T-helper 2 cell treated with Interferon-gamma antibody and Interleukin-4, amounts not matched to agents 100 ng/mL and 5 ng/mL, for 36 hours (primary cell): ENCODE data around the gene FHIT. TPM values are rescaled to one million over a fixed set of nuclear protein-coding genes. Genes with fewer than 3 reads are reported as not detected.

Experiments used
- intact Hi-C: fragments of 100-400 bp; cut with micrococcal nuclease; formaldehyde crosslinking; loops from one replicate; pipeline ENCODE4 v1.15.1; 2023
- total RNA-seq: library from RNA; stranded (reverse); gene quantifications from 2 replicates; pipeline ENCODE4 v1.2.3, GENCODE V29; 2022

FHIT gene
- total RNA-seq, 1 donor from 2014 or later: 40.4 TPM

DNA sequence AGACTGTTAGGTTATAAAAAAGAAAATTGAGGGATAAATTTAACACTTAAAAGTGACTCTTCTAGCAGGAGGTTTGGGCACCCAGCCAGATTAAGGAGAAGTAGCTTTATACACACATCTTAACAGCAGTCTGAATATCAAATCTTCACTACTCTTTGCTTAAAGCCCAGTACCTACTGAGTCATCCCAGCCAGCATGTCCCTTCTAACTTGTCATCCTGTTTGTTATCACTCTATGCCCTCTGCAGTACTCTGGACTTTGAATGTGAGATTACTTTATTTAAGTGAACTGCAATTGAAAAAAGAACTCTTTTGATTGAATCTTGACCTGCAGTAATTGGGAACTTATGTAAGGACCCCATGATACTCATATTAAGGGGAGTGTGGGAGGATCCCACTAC, 77.6 kb downstream of the FHIT start:
- intact Hi-C loops: no loop called here

DNA sequence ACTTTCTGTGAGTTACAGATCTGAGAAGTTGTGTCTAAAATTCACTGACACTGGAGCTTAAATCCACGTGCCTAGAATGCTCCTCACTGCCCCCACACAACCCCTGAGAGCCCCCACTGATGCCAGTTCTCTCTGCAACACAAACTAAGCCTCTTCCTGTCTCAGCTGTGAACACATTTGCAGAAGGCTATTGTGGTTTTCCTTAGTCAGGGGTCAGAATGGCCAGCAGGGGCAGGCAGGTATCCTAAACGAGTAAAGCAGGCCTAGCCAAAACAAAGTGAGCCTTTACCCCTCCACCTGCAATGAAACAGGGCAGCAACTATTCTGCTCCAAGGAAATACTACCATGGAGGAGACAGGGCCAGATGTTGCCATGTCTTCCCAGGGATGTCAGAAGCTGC, 78.6 kb downstream of the FHIT start:
- intact Hi-C loops: no loop called here

DNA sequence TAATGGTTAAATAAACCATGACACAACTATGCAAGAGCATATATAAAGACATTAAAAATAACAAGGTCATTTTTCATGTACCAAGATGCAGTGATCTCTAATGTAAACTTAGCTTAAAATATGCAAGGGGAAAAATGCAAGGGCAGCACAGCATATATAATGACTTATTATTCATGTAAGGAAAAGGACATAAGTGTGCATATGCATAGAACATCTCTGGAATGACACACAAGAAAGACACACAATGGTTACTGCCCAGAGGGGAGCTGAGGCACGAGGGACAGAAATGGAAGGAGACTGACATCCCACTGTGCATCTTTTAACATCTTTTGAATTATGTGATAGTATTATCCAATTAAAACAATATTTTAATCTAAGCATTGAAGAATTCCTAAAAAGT, 79.0 kb downstream of the FHIT start:
- intact Hi-C loops: no loop called here

DNA sequence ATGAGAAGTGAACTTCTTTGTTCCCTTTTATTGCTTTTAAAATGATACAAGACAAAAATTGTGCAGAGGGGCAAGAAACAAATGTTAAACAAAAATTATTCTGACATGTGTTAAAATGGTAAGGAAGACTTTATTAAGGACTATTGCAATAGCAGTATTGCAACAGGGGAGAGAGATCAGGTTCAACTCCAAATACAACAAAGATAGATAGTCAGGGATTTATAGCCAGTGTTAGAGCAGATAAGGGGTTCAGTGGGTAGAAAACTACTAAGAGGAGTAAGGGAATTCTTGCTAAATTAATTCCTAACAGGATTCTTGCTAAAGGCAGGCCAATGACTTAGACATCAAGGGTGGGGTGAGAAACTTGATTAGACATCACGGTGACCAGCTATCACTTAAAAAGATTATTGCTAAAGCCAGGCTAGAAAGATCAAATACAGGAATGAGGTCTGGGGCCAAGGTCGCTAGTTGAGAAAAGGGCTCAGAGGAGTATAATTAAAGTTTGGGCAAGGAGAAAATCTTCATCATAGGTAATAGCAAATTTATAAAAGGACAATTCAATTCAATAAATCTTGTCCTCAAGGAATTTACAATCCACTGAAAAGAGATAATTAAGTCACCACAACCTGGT, 81.5 kb downstream of the FHIT start:
- intact Hi-C loops: no loop called here

DNA sequence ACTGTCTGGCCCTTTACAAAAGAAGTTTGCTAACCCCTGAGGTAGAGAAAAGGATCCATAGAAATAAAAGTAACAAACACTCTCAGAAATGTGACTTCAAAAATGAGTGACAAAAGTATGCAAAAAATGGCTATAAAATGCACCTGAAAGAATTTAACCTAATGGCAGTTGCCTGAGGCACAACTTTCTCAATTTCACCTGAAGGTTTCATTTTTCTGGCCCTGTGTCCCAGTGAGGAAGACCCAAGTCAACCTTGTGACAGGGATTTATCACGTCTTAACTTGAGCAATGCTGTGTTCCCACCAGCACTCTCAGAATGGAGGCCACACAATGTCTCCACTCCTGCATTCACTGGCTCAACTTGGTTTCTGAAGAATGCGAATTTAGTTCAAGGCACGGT, 83.0 kb downstream of the FHIT start:
- intact Hi-C loops: no loop called here

DNA sequence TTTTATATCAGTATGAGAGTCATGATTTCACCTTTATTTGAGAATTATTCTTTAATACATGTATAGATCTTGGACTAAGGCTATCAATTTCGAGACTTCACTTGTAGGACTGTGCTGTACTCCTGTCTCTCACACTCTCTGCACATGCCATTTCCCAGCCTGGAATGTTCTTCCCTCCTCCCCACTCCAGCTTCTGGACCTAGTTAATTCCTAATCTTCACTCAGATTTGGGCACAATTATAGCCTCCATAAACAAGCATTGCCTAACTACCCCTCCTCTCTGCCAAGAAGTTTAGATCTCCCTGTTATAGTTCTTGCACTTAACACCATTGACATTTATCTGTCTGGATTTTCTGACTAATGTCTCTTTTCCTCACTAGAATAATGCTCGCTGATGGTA, 88.3 kb downstream of the FHIT start:
- intact Hi-C loops: no loop called here

DNA sequence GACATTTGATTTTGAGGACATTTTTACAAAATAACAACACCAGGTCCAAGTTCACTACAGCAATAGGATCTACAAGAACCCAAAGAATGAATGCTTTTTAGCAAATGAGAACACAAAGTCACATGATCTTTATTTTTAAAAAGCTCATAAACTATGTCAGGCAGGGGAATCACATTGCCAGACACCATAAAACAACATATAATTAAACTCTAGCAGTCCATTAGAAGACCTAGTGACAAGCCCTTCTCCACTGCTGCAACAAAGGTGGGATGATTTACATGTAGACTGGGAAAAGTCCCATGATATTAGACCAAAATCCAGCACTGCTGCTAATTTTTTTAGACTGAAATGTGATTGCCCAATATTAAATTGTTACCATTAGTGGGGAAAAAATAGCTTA, 92.6 kb downstream of the FHIT start:
- intact Hi-C loops: no loop called here

DNA sequence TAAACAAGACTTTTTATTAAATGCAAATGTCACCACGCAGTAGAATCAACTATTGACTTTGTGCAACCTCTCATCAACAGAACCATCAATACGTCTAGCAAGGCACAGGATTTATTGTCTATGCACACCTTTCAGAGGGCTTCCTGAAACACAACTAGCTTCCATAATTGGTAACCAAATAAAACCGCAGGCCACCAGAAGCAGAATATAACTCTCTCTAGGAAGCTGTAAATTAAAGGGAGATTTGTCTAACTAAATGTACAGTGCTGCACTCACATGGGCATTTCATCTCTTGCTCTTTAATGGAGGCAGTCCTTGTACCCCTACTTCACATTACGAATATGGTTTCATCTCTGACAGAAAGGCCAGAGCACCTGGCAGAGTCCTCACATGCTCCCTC, 93.0 kb downstream of the FHIT start:
- intact Hi-C loops: no loop called here

DNA sequence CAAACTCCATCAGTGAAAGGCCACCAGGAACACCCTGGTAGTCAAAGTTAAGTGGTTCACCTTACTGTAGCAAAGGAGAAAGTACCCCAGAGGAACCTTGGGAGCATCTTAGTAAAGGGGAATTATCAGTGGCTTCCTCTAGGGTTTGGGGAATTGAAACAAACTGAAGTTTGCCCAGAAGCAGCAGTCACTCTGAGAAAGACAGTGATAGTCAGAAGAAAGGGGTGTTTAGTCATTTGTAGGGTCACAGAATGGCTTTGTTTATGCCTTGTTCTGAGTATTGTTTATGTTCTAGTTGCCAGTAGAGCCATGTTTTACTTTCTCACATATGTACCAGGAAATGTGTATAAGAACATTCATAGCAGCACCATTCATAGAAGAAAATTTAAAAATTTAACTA, 93.8 kb downstream of the FHIT start:
- intact Hi-C loops: no loop called here

DNA sequence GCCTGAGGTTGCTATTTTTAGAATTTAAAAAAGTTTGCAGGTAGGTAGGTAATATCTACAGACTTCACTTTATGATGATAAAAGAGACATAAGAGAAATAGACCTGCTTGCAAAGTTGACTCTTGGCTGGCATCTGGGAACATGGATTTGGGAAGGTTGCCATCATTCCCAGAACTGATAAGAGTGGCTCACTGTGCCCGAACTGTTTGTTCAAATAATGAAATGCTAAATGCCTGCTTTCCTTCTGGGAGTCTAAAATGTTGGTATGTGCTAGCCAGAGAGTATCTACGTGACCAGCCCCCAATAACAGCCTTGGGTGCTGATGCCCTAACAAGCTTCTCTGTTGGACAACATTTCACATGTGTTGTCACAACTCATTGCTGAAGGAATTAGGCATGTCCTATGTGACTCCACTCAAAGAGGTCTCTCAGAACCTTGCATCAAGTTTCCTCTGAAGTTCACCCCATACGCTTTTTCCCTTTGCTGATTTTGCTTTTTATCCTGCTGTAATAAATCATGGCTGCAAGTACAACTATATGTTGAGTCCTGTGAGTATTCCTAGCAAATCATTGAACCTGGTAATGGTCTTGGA, 95.5 kb downstream of the FHIT start:
- intact Hi-C loops: no loop called here

DNA sequence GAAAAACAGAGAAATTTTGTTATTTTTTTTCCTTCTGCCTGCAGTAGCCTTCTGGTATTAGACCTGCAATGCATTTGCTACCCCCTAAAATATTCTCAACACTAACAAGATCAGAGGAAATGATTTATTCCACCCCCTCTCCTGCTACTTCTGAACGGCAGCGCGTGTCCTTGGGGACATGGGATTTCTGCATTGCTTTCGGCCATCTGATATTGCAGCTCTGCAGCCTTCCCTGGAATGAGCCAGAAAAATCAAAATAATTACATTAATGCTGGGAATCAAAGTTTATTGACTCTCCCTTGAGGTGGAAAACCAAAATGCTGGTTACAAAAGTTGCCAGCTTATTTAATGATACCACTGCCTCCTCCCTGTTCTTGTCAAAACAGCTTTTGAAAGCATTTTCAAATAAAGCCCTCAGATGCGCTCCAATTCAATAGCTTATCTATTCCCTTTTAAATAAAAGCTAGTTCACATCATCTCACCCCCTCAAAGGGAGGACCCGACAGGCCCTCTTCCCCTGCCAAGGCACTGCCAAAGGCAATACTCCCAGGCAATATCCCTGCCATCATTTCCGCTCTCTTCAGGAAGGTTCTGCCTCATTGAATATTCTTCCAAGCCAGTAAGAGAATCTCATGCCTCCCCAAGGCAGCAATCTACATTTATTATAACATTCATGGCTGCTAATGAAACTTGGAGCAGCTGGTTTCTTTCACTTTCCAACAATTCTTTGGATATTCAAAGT, 96.6 kb downstream of the FHIT start:
- intact Hi-C loops: no loop called here

DNA sequence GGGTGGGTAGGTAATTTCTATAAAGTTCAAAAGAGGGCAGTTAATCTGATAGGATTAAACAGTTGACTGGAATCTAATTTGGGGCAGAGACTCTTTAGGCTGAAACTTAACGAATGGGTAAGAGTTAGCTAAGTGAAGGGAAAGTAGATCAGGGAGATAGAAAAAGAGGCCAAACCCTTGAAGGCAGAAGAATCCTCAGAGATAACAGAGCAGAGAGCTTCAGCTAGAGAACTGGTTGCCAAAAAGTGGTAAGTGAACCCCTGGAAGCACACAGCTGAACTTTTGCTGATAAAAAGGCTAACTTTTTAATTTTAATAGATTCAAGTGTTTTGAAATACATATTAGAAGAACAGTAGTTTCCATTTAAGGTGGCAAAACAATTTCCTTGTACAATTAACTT, 99.2 kb downstream of the FHIT start:
- intact Hi-C loops: no loop called here

DNA sequence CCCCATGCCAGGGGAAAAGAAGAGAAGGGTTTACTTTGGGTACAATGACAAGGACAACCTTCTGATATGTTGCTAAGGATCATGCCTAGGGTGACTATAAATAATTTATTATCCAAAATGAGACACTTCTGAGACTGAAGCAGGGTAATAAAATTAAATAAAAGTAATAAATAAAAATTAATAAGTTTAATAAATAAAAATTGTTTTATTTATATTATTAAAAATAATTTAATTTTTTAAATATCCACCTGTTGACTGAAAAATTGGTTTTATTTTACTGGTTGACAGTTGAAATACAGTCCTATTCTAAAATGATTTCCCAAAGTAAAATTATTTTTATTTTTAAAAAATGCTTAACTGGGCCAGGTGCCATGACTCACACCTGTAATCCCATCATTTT, 102.0 kb downstream of the FHIT start:
- intact Hi-C loops: no loop called here

DNA sequence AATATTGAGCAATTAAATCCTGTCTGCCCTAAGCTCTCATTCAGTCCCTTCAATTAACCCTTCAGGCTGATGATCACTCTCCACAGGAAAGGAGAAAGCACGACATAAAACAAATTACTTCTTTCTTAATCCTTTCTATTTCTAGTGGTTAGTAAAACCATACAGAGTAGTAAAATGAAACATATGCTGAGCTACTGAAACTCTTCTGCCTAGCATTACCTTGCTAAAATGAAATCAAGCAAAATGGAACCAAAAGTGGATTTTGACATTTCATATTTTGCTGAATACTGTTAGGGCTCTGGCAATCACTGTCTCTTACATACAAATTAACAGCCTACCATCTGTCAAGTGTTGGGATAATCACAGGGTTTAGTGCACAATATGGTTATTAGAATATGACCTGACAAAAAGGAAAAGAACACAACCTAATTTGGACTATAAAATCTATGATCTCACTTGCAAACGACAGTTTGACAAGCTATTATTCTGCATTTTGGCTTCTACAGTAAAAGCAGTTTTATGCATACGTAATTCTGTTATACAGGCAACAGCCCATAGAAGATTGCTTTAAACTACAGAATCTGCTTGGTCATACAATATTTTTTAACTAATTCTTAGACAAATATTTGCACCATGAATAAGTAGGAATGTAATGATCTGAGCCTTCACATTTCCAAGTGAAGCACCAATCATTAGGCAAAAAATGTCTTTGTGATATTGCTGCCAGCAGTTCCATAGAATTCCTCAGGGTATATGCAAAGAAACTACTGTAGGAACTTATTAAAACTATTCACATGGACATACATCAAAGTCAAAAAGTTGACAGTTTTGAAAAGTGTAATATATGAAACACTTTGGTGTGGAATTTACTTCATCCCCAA, 105.0 kb downstream of the FHIT start:
- intact Hi-C loops: no loop called here

DNA sequence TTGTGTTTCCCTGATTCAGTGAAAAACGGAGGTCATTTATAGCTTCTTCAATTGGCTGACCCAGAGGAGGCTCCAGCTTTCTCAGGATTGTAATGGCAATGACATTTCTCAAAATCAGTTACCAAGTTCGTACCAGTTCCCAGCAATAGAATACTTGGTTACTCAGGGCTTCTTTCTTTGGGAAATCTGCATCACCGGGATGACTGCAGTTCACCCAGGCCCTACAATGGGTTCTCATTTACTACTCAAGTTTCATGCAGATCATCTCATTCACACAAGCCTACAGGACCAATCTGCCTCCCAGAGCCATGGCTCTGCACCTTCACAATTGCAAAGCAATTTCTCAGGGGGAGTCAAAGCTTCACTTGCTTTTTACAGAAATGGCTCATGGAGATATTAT, 109.6 kb downstream of the FHIT start:
- intact Hi-C loops: no loop called here

DNA sequence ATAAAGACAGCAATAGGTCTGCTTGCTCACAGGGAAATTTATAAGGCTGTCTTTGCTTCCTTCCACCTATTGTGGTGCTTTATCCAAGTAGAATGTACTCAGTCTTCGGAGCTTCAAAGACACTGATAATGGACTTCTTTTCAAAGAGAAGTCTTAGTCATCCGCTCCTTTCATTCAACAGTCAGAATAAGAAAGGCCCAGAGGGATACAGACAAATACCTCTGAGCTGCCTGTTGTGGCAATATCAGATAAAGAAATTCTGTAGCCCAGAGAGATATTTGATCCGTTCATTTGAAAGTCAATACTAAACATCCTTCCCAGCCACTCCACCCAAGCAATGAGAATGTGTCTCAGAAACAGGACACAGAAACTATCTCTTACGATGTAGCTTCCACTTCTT, 110.0 kb downstream of the FHIT start:
- intact Hi-C loops: no loop called here

DNA sequence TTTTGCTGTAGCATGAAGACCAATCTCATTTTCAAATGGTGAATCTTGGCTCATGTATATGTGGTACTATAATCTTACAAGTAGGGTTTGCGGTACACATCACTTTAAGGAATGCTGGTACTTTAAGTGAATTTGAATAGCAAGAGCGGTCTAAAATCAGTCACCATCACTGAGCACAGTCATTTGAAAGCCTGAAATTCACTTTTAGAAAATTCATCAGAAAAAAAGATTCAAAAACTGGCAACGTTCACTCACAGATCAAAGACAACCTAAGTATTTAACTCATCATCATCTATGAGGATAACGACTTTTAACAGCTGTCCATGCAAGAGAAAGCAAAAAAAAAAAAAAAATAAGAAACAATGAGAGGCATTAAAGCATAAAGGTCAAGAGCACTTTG, 111.6 kb downstream of the FHIT start:
- intact Hi-C loops: no loop called here

DNA sequence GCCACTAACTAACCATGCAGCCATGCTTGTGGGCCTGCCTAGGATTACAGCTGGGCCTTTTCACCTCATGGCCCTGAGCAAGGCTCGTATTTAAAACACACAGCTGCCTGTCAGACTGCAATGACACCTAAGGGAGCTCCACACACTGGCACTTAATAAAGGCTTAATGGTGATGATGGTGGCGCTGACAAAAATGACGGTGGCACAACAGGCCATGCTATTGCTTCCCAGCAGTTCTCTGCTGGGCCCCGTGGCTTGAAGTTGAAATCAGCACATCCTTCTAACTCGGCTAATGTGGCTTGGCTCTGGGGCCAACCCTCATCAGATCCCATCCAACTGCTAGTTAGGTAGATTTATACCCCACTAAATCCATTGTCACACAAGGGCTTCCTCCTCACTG, 112.9 kb downstream of the FHIT start:
- intact Hi-C loops: no loop called here

DNA sequence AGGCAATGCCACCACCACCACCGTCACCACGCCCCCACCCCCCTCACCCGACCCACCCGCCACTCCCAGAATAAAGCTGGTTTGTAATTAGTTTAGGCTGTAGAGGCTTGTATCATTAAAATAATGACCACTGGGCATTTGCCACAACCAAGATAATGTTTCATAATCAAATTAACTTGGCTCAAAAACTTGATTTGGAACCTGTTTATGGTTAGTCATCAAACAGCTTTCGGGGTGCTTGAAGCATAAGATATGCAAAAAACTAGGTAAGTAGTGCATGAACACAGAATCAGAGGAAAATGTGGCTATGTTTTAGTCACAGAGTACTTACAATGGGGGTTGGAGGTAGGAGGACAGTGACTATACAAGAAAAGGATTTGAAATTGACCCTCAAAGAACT, 115.1 kb downstream of the FHIT start:
- intact Hi-C loops: no loop called here

DNA sequence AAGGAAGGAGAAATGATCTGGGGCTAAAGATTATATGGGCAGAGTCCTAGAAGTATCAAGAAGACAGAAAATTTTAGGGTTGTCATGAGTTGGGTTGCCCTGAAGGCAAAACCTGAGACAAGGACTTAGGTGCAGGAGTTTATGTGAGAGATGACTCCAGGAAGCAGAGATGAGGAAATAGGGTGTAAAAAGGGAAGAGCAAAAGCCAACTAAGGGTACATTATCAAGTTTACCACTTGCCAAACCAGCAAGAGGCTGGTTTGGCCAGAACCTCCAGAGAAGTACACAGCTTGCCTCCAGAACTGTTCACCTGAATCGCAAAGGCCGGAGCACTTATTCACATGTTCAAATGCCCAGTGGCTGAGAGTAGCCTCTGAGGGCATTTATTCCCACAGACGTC, 116.7 kb downstream of the FHIT start:
- intact Hi-C loops: no loop called here

DNA sequence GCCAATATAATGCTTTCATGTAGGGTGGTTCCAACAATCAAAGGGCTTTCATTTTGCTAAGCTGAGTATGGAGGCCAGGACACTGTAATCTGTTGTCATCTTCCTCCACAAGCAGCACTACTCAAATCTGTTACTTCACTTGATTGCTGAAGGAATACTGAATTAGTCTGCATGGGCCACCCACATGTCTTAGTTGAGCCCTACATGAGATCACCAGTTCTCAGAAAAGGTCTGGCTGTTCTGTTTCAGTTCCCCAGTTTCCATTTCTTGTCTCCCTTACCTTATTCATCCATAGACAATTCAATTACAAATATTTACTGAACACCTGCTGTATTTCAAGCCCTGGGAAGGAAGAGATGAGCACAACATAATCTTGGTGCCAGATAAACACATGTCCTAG, 119.2 kb downstream of the FHIT start:
- intact Hi-C loops: no loop called here

DNA sequence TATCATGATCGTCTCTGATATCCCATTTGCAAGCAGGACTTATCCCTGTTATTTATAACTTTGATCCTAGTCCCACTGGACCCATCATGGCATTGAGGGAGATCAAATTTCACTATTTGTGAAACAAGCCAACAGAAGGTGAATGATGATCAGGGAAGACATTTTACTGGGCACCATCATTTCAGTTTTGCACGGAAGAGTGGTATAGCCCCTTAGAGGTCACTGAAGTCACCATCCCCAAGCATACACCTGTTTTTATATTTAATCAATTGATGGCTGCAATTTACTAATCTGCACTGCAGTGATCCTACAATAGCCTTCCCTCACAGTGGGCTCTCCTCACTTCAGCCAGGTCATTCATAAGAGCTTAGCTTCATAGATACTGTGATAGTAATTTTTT, 132.4 kb downstream of the FHIT start:
- intact Hi-C loops: no loop called here
